WTC11 (cell line): ENCODE results near the gene AGAP1.

Source experiments
- TF ChIP-seq, protein P1 (sequence below): sonication (generic); formaldehyde crosslinking; IDR thresholded peaks from 2 replicates; pipeline ENCODE4 v1.8.1; 2023; ENCODE audit warnings: mild to moderate bottlenecking, missing genetic modification reagents, borderline replicate concordance
- TF ChIP-seq, protein P2 (sequence below): fragments of 200-600 bp; IDR thresholded peaks from 2 replicates; pipeline ENCODE4 v1.8.0; 2022; ENCODE audit warnings: antibody characterized with exemption

DNA sequence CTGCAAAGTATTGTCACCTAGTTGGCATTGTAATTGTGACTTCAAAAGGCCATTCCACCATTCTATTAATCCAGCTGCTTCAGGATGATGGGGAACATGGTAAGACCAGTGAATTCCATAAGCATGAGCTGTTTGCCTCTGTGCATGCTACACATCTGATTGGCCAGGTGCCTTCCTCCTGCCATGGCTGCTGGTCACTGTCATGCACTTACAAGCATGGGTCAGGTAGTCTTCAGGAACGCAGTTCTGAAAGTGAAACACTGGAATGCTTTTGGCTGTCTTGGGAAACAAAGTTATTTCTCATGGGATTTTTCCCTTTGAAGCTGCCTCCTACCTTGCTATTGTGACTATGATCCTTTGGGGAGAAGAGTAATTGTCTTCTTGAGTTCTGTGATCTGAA is 406.8 kb downstream of the AGAP1 start:
- TF ChIP-seq, protein P1, sequence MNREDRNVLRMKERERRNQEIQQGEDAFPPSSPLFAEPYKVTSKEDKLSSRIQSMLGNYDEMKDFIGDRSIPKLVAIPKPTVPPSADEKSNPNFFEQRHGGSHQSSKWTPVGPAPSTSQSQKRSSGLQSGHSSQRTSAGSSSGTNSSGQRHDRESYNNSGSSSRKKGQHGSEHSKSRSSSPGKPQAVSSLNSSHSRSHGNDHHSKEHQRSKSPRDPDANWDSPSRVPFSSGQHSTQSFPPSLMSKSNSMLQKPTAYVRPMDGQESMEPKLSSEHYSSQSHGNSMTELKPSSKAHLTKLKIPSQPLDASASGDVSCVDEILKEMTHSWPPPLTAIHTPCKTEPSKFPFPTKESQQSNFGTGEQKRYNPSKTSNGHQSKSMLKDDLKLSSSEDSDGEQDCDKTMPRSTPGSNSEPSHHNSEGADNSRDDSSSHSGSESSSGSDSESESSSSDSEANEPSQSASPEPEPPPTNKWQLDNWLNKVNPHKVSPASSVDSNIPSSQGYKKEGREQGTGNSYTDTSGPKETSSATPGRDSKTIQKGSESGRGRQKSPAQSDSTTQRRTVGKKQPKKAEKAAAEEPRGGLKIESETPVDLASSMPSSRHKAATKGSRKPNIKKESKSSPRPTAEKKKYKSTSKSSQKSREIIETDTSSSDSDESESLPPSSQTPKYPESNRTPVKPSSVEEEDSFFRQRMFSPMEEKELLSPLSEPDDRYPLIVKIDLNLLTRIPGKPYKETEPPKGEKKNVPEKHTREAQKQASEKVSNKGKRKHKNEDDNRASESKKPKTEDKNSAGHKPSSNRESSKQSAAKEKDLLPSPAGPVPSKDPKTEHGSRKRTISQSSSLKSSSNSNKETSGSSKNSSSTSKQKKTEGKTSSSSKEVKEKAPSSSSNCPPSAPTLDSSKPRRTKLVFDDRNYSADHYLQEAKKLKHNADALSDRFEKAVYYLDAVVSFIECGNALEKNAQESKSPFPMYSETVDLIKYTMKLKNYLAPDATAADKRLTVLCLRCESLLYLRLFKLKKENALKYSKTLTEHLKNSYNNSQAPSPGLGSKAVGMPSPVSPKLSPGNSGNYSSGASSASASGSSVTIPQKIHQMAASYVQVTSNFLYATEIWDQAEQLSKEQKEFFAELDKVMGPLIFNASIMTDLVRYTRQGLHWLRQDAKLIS (CRISPR knock-in tag): no peak
- TF ChIP-seq, protein P2, sequence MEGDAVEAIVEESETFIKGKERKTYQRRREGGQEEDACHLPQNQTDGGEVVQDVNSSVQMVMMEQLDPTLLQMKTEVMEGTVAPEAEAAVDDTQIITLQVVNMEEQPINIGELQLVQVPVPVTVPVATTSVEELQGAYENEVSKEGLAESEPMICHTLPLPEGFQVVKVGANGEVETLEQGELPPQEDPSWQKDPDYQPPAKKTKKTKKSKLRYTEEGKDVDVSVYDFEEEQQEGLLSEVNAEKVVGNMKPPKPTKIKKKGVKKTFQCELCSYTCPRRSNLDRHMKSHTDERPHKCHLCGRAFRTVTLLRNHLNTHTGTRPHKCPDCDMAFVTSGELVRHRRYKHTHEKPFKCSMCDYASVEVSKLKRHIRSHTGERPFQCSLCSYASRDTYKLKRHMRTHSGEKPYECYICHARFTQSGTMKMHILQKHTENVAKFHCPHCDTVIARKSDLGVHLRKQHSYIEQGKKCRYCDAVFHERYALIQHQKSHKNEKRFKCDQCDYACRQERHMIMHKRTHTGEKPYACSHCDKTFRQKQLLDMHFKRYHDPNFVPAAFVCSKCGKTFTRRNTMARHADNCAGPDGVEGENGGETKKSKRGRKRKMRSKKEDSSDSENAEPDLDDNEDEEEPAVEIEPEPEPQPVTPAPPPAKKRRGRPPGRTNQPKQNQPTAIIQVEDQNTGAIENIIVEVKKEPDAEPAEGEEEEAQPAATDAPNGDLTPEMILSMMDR: no peak
